Gastroesophageal sphincter (tissue), 4 donors: ENCODE results near the gene STX12. TPM values are rescaled to one million over a fixed set of nuclear protein-coding genes. Genes with fewer than 3 reads are reported as not detected.
A peak's percentile ranks its signal among the peaks of the same experiment; 100 is the strongest.
"Not testable (repeated sequence)": the region's sequence is repeated elsewhere in the genome, so short reads cannot be mapped to it uniquely, and the experiment has no call there.

Experiments
- ATAC-seq: fragments of 150-250 bp; one replicate; pipeline ENCODE4 v1.9.1; 2016; ENCODE audit warnings: mild to moderate bottlenecking, moderate library complexity
- H3K27ac ChIP-seq, 4 donors: fragments of 200-600 bp; sonication (generic) in 3 of 4; 1 replicate in 3 of 4; 2 replicates in 1 of 4; pipeline ENCODE4 v1.5.1; 2016 to 2019
- H3K27me3 ChIP-seq: fragments of 200-600 bp; sonication (generic); one replicate; pipeline ENCODE4 v1.5.1; 2019
- H3K36me3 ChIP-seq, 2 donors: fragments of 200-600 bp; sonication (generic); one replicate each; pipeline ENCODE4 v1.5.1; 2019; ENCODE audit warnings: control low read depth in 1 of 2
- H3K4me1 ChIP-seq, 3 donors: fragments of 200-600 bp; sonication (generic); 1 replicate in 2 of 3; 2 replicates in 1 of 3; pipeline ENCODE4 v1.5.1; 2016 to 2019; ENCODE audit warnings: control low read depth in 2 of 3
- H3K4me3 ChIP-seq, 2 donors: fragments of 200-600 bp; sonication (generic); one replicate each; pipeline ENCODE4 v1.5.1; 2019; ENCODE audit warnings: mild to moderate bottlenecking in 1 of 2, moderate library complexity in 1 of 2
- H3K9me3 ChIP-seq, 3 donors: fragments of 200-600 bp; sonication (generic); one replicate each; pipeline ENCODE4 v1.5.1; 2017 to 2019; ENCODE audit warnings: control low read depth in 2 of 3
- CTCF ChIP-seq, 4 experiments: fragments of 200-600 bp in 2 of 4; fragments of 450-650 bp in 2 of 4; sonication (generic) in 1 of 4; IDR thresholded peaks; one replicate each; pipeline ENCODE4 v1.5.1; 2017 to 2019; ENCODE audit warnings: antibody characterized with exemption in 4 of 4, mild to moderate bottlenecking in 2 of 4, moderate library complexity in 2 of 4
- EP300 ChIP-seq: sonication (generic); formaldehyde crosslinking; IDR thresholded peaks from one replicate; pipeline ENCODE4 v1.6.1; 2017; ENCODE audit warnings: antibody characterized with exemption, mild to moderate bottlenecking
- POLR2A ChIP-seq, 2 donors: fragments of 450-650 bp; IDR thresholded peaks; one replicate each; pipeline ENCODE4 v1.6.1; 2017; ENCODE audit warnings: antibody characterized with exemption in 2 of 2, mild to moderate bottlenecking in 2 of 2, moderate library complexity in 1 of 2
- POLR2AphosphoS5 ChIP-seq: sonication (generic); formaldehyde crosslinking; IDR thresholded peaks from one replicate; pipeline ENCODE4 v1.6.1; 2017; ENCODE audit warnings: antibody characterized with exemption
- WGBS, 2 donors: methylation state at CpG; one replicate each; pipeline ENCODE4 v1.1.5; 2018; ENCODE audit warnings: low coverage in 1 of 2; 5-methylcytosine and 5-hydroxymethylcytosine counted together
- total RNA-seq, 4 donors: library from RNA; depleted of rRNA; stranded (reverse); fragments of >200 nt; gene quantifications; one replicate each; pipeline ENCODE4 v1.1.0, GENCODE V29; 2016

Gene STX12
- total RNA-seq, 4 donors from 2014 or later, result 50.6 to 76.9 (median 68.3) TPM

- Histone ChIP-seq H3K27me3 (no peaks in the 10 kb centered on the region), H3K9me3 (no peaks in the 10 kb centered on the region), H3K4me1 (peaks cover 2 to 50% (median 10%) of the 10 kb centered on the region in 3 donors), H3K4me3 (peak overlapping the region; percentile 69 to 91), H3K27ac (peak overlapping the region; percentile 83 to 98 (median 96)), H3K36me3 (peaks cover 0 to 23% of the 10 kb centered on the region in 2 donors)
- WGBS, 2 donors, result 21 to 22% methylated on average over 3 of the region's 3 CpGs
- ATAC-seq, result no peak
- peak; percentile 51 for TF ChIP-seq POLR2AphosphoS5
- TF ChIP-seq POLR2A (IDR thresholded peaks at IDR 0.05), result no peak
Observed at GRCh38 chr1:27773826-27774445, 917 bp downstream of the STX12 start.

GRCh38 chr1:27774654-27775053 lies 1.6 kb downstream of the STX12 start:
- Histone ChIP-seq H3K27me3 (no peaks in the 10 kb centered on the region), H3K9me3 (no peaks in the 10 kb centered on the region), H3K36me3 (peaks cover 0 to 24% of the 10 kb centered on the region in 2 donors), H3K4me1 (peaks cover 2 to 53% (median 10%) of the 10 kb centered on the region in 3 donors), H3K27ac (peak overlapping the region in 1 of 4 donors; percentile 98), H3K4me3 (peak overlapping the region in 1 of 2 donors; percentile 91)
- no peak for TF ChIP-seq EP300
- TF ChIP-seq POLR2A (IDR thresholded peaks at IDR 0.05), result no peak
- TF ChIP-seq CTCF (IDR thresholded peaks at IDR 0.05), result no peak
- TF ChIP-seq POLR2AphosphoS5, result no peak
- WGBS, 2 donors, result 71 to 80% methylated on average over 2 of the region's 2 CpGs
- ATAC-seq, result no peak

- WGBS, 2 donors, result 58 to 73% methylated on average over 3 of the region's 3 CpGs
- Histone ChIP-seq H3K36me3 (peaks cover 0 to 31% of the 10 kb centered on the region in 2 donors), H3K4me1 (peaks cover 2 to 53% (median 10%) of the 10 kb centered on the region in 3 donors)
- not testable (repeated sequence) for H3K4me3 ChIP-seq, H3K9me3 ChIP-seq, ATAC-seq, H3K27ac ChIP-seq, H3K27me3 ChIP-seq
Observed at GRCh38 chr1:27775336-27775735, 2.3 kb downstream of the STX12 start.

GRCh38 chr1:27776276-27776675 lies 3.3 kb downstream of the STX12 start:
- peaks cover 0 to 39% of the 10 kb centered on the region in 2 donors for H3K36me3 ChIP-seq
- not testable (repeated sequence) for H3K27me3 ChIP-seq, H3K4me3 ChIP-seq, H3K27ac ChIP-seq, ATAC-seq, H3K9me3 ChIP-seq
- H3K4me1 ChIP-seq, result peaks cover 2 to 53% (median 10%) of the 10 kb centered on the region in 3 donors

- ATAC-seq, result no peak
- H3K27me3 ChIP-seq, result no peaks in the 10 kb centered on the region
- H3K4me1 ChIP-seq, result peaks cover 2 to 60% (median 10%) of the 10 kb centered on the region in 3 donors
- peaks cover 0 to 39% of the 10 kb centered on the region in 2 donors for H3K36me3 ChIP-seq
- WGBS, 2 donors, result 95 to 100% methylated on average over 1 to 3 of the region's 3 CpGs
- H3K9me3 ChIP-seq, result no peaks in the 10 kb centered on the region
- TF ChIP-seq POLR2AphosphoS5, result no peak
- TF ChIP-seq POLR2A (IDR thresholded peaks at IDR 0.05), result no peak
- TF ChIP-seq CTCF (IDR thresholded peaks at IDR 0.05), result no peak
- no peak for TF ChIP-seq EP300
- no peak overlapping the region for H3K4me3 ChIP-seq
- no peak overlapping the region for H3K27ac ChIP-seq
Observed at GRCh38 chr1:27778056-27778455, 5.0 kb downstream of the STX12 start.

GRCh38 chr1:27779122-27779521 lies 6.1 kb downstream of the STX12 start:
- Histone ChIP-seq H3K9me3 (no peaks in the 10 kb centered on the region), H3K36me3 (peaks cover 0 to 39% of the 10 kb centered on the region in 2 donors), H3K27me3 (no peaks in the 10 kb centered on the region), H3K4me1 (peaks cover 2 to 60% (median 8%) of the 10 kb centered on the region in 3 donors), H3K4me3 (no peak overlapping the region), H3K27ac (no peak overlapping the region)
- 71 to 90% methylated on average over 3 to 4 of the region's 4 CpGs for WGBS, 2 donors
- TF ChIP-seq POLR2AphosphoS5 (no peak), POLR2A (IDR thresholded peaks at IDR 0.05) (no peak), CTCF (IDR thresholded peaks at IDR 0.05) (no peak), EP300 (no peak)
- no peak for ATAC-seq
